Psoas muscle (tissue), 8 donors: Measurements from ENCODE around the gene LDB3. TPM values are rescaled to one million over a fixed set of nuclear protein-coding genes. Genes with fewer than 3 reads are reported as not detected.

ENCODE experiments used
- ATAC-seq, 4 donors: fragments of 200-7000 bp; cut with Tn5 transposase; one replicate each; pipeline ENCODE4 v1.9.1; 2020; ENCODE audit warnings: moderate library complexity in 3 of 4, mild to moderate bottlenecking in 2 of 4
- DNase-seq, 2 donors: peaks; one replicate each; pipeline ENCODE4 v3.0.0-alpha.2; 2020
- H3K27ac ChIP-seq: fragments of 200-600 bp; one replicate; pipeline ENCODE4 v1.8.0; 2022
- H3K27me3 ChIP-seq, 3 donors: fragments of 200-600 bp in 1 of 3; one replicate each; pipeline versions ENCODE4 v1.6.1 to v1.8.0; 2013 to 2022; ENCODE audit warnings: low read length in 2 of 3, mild to moderate bottlenecking in 2 of 3, moderate library complexity in 1 of 3; ENCODE audit not compliant: insufficient read depth in 3 of 3
- H3K36me3 ChIP-seq, 2 donors: fragments of 200-600 bp in 1 of 2; one replicate each; pipeline versions ENCODE4 v1.6.1 to v1.8.0; 2013 to 2022; ENCODE audit warnings: low read depth in 1 of 2, mild to moderate bottlenecking in 1 of 2, moderate library complexity in 1 of 2; ENCODE audit not compliant: insufficient read depth in 1 of 2
- H3K4me1 ChIP-seq: fragments of 200-600 bp; one replicate; pipeline ENCODE4 v1.8.0; 2022
- H3K4me3 ChIP-seq: fragments of 200-600 bp; one replicate; pipeline ENCODE4 v1.8.0; 2022; ENCODE audit warnings: mild to moderate bottlenecking
- H3K9me3 ChIP-seq: fragments of 200-600 bp; one replicate; pipeline ENCODE4 v1.8.0; 2022
- CTCF ChIP-seq: fragments of 200-600 bp; IDR thresholded peaks from one replicate; pipeline ENCODE4 v1.8.0; 2022; ENCODE audit warnings: antibody characterized with exemption
- WGBS, 3 donors: extraction: QIAGEN DNeasy Blood & Tissue Kit; methylation state at CpG; one replicate each; pipeline versions ENCODE4 v1.1.6 to v1.1.7; 2013; 5-methylcytosine and 5-hydroxymethylcytosine counted together
- intact Hi-C, 2 donors: fragments of 100-400 bp; cut with DNase I; formaldehyde crosslinking; loops; one replicate each; pipeline versions ENCODE4 v1.11.0 to v1.14.2; 2022
- polyA plus RNA-seq, 3 donors: library from polyadenylated mRNA; stranded (reverse); fragments of 200-250 nt; gene quantifications; one replicate each; pipeline ENCODE4 v1.2.3, GENCODE V29; 2013
- total RNA-seq, 4 donors: library from RNA; stranded (reverse); fragmentation: NEBNext Ultra II Directional in 2 of 4; extraction: Animal tissue kit (Norgen Biotek cat#: 25700) in 2 of 4; gene quantifications; one replicate each; pipeline versions ENCODE4 v1.2.1 to v1.2.4, GENCODE V29; 2021 to 2023
- donor health status: healthy with polysubstance abuse.
- donor health status: DM: no; HTN: no; CAD: no; lungs with moderate emphysema.
- donor health status: Bipolar disorder and iron deficiency.
- donor health status: healthy.
- donor health status: DM: yes; HTN: yes; CAD: no.
- donor health status: DM: no; HTN: no; CAD: no.
- donor health status: DM: no; HTN: no; CAD: no.
- donor health status: DM: yes; HTN: yes; CAD: no.

LDB3 gene
- total and polyA plus RNA-seq, 7 donors, result 108 to 2,187 (median 615) TPM

GRCh38 chr10:86726677-86726999 is 58.3 kb downstream of the LDB3 start:
- Histone ChIP-seq H3K9me3 (no peaks in the 10 kb centered on the region), H3K4me1 (peaks cover 42% of the 10 kb centered on the region), H3K27ac (peak overlapping the region; percentile 86), H3K36me3 (peaks cover 0 to 85% of the 10 kb centered on the region in 2 donors), H3K27me3 (no peaks in the 10 kb centered on the region), H3K4me3 (no peak overlapping the region)
- intact Hi-C loops, result no loop called here
- ATAC-seq (no peak), DNase-seq (no peak)
- no peak for TF ChIP-seq CTCF
- 29 to 57% (median 30%) methylated on average over 1 of the region's 1 CpG for WGBS, 3 donors

- H3K36me3 ChIP-seq, result peaks cover 0 to 76% of the 10 kb centered on the region in 2 donors
- TF ChIP-seq CTCF, result no peak
- no peaks in the 10 kb centered on the region for H3K27me3 ChIP-seq
- peaks cover 49% of the 10 kb centered on the region for H3K4me1 ChIP-seq
- H3K27ac ChIP-seq, result peak overlapping the region; percentile 86
- no peaks in the 10 kb centered on the region for H3K9me3 ChIP-seq
- intact Hi-C loops, result no loop called here
- WGBS, 3 donors, result 41 to 46% (median 44%) methylated on average over 6 of the region's 6 CpGs
- no peak overlapping the region for H3K4me3 ChIP-seq
- DNase-seq (no peak), ATAC-seq (peak; percentile 58 to 79 (median 69))
Observed at GRCh38 chr10:86727470-86727869, 59.2 kb downstream of the LDB3 start.

DNA sequence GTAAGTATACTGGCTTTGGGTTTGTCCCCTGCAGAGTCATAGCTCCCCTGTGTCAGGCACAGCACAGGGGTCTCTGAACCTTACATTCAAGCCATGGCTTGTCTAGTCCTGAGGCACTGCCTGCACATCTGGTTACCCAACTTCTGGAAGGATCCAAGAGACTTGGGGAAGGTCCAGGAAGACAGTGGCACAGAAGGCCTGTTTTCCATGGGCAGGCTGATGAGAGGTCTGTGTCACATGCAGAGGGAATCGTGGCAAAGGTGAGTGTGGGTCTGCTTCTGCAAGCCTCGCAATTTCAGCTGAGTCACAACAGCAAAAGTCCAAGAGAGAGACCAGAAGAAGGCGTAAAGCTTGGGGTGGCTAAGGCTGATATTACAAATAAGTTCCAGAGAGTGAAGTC is 59.7 kb downstream of the LDB3 start:
- peaks cover 0 to 71% of the 10 kb centered on the region in 2 donors for H3K36me3 ChIP-seq
- peak in 2 of 4 donors; percentile 8 to 16 for ATAC-seq
- no peak for DNase-seq
- no peaks in the 10 kb centered on the region for H3K27me3 ChIP-seq
- H3K27ac ChIP-seq, result peak overlapping the region; percentile 86
- H3K4me3 ChIP-seq, result no peak overlapping the region
- TF ChIP-seq CTCF, result no peak
- intact Hi-C loops, result no loop called here
- peaks cover 55% of the 10 kb centered on the region for H3K4me1 ChIP-seq
- H3K9me3 ChIP-seq, result no peaks in the 10 kb centered on the region
- 75 to 80% (median 80%) methylated on average over 3 of the region's 3 CpGs for WGBS, 3 donors

- 63 to 73% (median 67%) methylated on average over 1 of the region's 1 CpG for WGBS, 3 donors
- H3K4me3 ChIP-seq, result no peak overlapping the region
- H3K4me1 ChIP-seq, result peaks cover 67% of the 10 kb centered on the region
- H3K27ac ChIP-seq, result peak overlapping the region; percentile 86
- DNase-seq (no peak), ATAC-seq (no peak)
- TF ChIP-seq CTCF, result no peak
- no peaks in the 10 kb centered on the region for H3K27me3 ChIP-seq
- peaks cover 0 to 65% of the 10 kb centered on the region in 2 donors for H3K36me3 ChIP-seq
- no peaks in the 10 kb centered on the region for H3K9me3 ChIP-seq
- intact Hi-C loops, result loop anchor here (2.0 kb wide), 1 partner anchor 15 kb away; no protein-coding TSS in a partner anchor
Observed at GRCh38 chr10:86729677-86730076, 61.4 kb downstream of the LDB3 start.

DNA sequence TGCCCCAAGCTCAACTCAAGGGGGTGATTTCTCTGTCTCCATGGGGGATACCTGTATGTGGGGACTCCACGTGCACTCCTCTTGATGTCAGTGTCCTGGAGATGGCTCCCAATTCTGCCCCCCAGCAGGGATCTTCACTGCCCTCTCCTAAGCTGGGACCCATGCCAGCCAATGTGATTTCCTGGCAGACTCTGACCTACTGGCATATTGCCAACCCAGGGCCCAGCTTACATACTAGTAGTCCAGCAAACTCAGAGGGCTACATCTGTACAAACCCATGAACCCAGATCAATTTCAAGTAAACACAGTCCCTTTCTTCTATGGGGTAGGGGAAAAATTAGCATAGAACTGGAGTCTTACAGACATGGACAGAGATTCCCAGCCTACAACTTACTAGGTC is 61.9 kb downstream of the LDB3 start:
- Histone ChIP-seq H3K4me3 (no peak overlapping the region), H3K9me3 (no peaks in the 10 kb centered on the region), H3K27me3 (no peaks in the 10 kb centered on the region), H3K27ac (peak overlapping the region; percentile 86), H3K4me1 (peaks cover 67% of the 10 kb centered on the region), H3K36me3 (peaks cover 0 to 63% of the 10 kb centered on the region in 2 donors)
- TF ChIP-seq CTCF, result no peak
- intact Hi-C loops, result loop anchor here (2.0 kb wide), 1 partner anchor 15 kb away; no protein-coding TSS in a partner anchor
- ATAC-seq (peak in 1 of 4 donors; percentile 21), DNase-seq (peak in 1 of 2 donors; percentile 67)
- WGBS, 3 donors, result 33 to 55% (median 47%) methylated on average over 1 of the region's 1 CpG
